ENCODE results near the gene IL4R. TPM values are rescaled to one million over a fixed set of nuclear protein-coding genes. Genes with fewer than 3 reads are reported as not detected.

Gene IL4R
- total and polyA plus RNA-seq, 2 of the 13 experiments (the other 11 are each of a cell fraction or from before 2014, with no cell fraction given): 15.9 to 49.6 TPM

GRCh38 chr16:27387724-27388123, 74.0 kb downstream of the IL4R start (continued):
- TF ChIP-seq MYC (CRISPR knock-in tag; IDR thresholded peaks at IDR 0.05; ENCODE audit: borderline replicate concordance) (no peak), ZNF256 (CRISPR knock-in tag; conservative IDR thresholded peaks at IDR 0.05) (no peak), GABPA (IDR thresholded peaks at IDR 0.05; ENCODE audit: low read depth, low read length) (no peak), GABPA (CRISPR knock-in tag; IDR thresholded peaks at IDR 0.05; ENCODE audit: low read depth) (no peak), ZNF496 (CRISPR knock-in tag; IDR thresholded peaks at IDR 0.05; ENCODE audit: insufficient replicate concordance) (no peak)

GRCh38 chr16:27389272-27389961, 75.6 kb downstream of the IL4R start:
- in situ Hi-C loops (cut with HindIII; ENCODE audit: extremely low pct_ligation_motif_present, low pct_unique_long_range_greater_than_20kb): no loop called here
- H3K4me3 ChIP-seq (replicated peaks in 1 of 3; ENCODE audit: insufficient read depth in 1 of 3, low read depth in 2 of 3, low read length in 3 of 3): no peak overlapping the region
- no peak for ATAC-seq
- 27% methylated on average over 8 of the region's 8 CpGs for WGBS (ENCODE audit: low lambda C conversion rate)
- H3K79me2 ChIP-seq (ENCODE audit: insufficient read depth, low read length): no peaks in the 10 kb centered on the region
- no peaks in the 10 kb centered on the region for H3K9me3 ChIP-seq (ENCODE audit: low read length)
- ChIA-PET CTCF (ENCODE audit: low intra/inter-chr PET ratio, low total read pairs) (no interaction called here), POLR2A (no interaction called here)
- BruUV-seq (replicated peaks): no TSS peak
- no peak overlapping the region for H3K27ac ChIP-seq (ENCODE audit: extremely low read length, insufficient read depth, low read length)
- intact Hi-C loops (cut with micrococcal nuclease; ENCODE audit: unreplicated experiment): no loop called here
- peaks cover 0 to 25% of the 10 kb centered on the region in 2 experiments; a peak in 2 of 5 replicates for H3K27me3 ChIP-seq (ENCODE audit: control insufficient read depth in 1 of 2, insufficient read depth in 2 of 2, low read length in 2 of 2)
- no peaks in the 10 kb centered on the region for H3K4me1 ChIP-seq (ENCODE audit: insufficient read depth, low read length)
- no peak overlapping the region for H3K9ac ChIP-seq (ENCODE audit: insufficient read depth, low read depth, low read length)
- H3K4me2 ChIP-seq (ENCODE audit: low read depth, low read length): no peak overlapping the region
- H2AFZ ChIP-seq (ENCODE audit: low read length): no peak overlapping the region
- no peak for DNase-seq (ENCODE audit: low spot score)
- no peaks in the 10 kb centered on the region for H3K36me3 ChIP-seq (replicated peaks in 1 of 2; ENCODE audit: control insufficient read depth in 1 of 2, insufficient read depth in 2 of 2, low read length in 2 of 2)
- no peak for FAIRE-seq
- no peaks in the 10 kb centered on the region for H4K20me1 ChIP-seq (ENCODE audit: insufficient read depth, low read length)
- TF ChIP-seq ZNF564 (CRISPR knock-in tag; IDR thresholded peaks at IDR 0.05) (no peak), ZNF431 (CRISPR knock-in tag; IDR thresholded peaks at IDR 0.05; ENCODE audit: borderline replicate concordance, low read depth) (no peak), ZBTB37 (CRISPR knock-in tag; IDR thresholded peaks at IDR 0.05) (no peak), MYC (CRISPR knock-in tag; IDR thresholded peaks at IDR 0.05; ENCODE audit: borderline replicate concordance) (no peak), ZSCAN12 (CRISPR knock-in tag; IDR thresholded peaks at IDR 0.05) (no peak), SRF (IDR thresholded peaks at IDR 0.05; ENCODE audit: low read depth, low read length) (no peak), ZNF501 (CRISPR knock-in tag; IDR thresholded peaks at IDR 0.05) (no peak), GPN1 (CRISPR knock-in tag; IDR thresholded peaks at IDR 0.05; ENCODE audit: borderline replicate concordance) (no peak), FOXK2 (IDR thresholded peaks at IDR 0.05) (no peak), ZNF235 (CRISPR knock-in tag; IDR thresholded peaks at IDR 0.05; ENCODE audit: borderline replicate concordance) (no peak), DNMT1 (CRISPR knock-in tag; IDR thresholded peaks at IDR 0.05) (no peak), ISL2 (CRISPR knock-in tag; IDR thresholded peaks at IDR 0.05) (no peak), ZSCAN5A (CRISPR knock-in tag; IDR thresholded peaks at IDR 0.05; ENCODE audit: borderline replicate concordance) (no peak)
- TF ChIP-seq, protein P1, sequence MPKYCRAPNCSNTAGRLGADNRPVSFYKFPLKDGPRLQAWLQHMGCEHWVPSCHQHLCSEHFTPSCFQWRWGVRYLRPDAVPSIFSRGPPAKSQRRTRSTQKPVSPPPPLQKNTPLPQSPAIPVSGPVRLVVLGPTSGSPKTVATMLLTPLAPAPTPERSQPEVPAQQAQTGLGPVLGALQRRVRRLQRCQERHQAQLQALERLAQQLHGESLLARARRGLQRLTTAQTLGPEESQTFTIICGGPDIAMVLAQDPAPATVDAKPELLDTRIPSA (CRISPR knock-in tag; IDR thresholded peaks at IDR 0.05; ENCODE audit: borderline replicate concordance): no peak
- TF ChIP-seq, protein P2, sequence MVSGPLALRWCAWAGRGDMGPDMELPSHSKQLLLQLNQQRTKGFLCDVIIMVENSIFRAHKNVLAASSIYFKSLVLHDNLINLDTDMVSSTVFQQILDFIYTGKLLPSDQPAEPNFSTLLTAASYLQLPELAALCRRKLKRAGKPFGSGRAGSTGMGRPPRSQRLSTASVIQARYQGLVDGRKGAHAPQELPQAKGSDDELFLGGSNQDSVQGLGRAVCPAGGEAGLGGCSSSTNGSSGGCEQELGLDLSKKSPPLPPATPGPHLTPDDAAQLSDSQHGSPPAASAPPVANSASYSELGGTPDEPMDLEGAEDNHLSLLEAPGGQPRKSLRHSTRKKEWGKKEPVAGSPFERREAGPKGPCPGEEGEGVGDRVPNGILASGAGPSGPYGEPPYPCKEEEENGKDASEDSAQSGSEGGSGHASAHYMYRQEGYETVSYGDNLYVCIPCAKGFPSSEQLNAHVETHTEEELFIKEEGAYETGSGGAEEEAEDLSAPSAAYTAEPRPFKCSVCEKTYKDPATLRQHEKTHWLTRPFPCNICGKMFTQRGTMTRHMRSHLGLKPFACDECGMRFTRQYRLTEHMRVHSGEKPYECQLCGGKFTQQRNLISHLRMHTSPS (CRISPR knock-in tag; IDR thresholded peaks at IDR 0.05; ENCODE audit: low read depth): no peak

Data from HepG2 (cell line).